Stimulated activated CD8-positive, alpha-beta memory T cell treated with anti-CD3 and anti-CD28 coated beads, Interleukin-12 subunit alpha, Interleukin-12 subunit beta, amount 100 ng/mL, for 1 hour (primary cell): ENCODE data around the gene LHPP.

ENCODE experiments used
- DNase-seq: peaks from one replicate; pipeline ENCODE4 v3.0.0-alpha.2; 2020; ENCODE audit warnings: low read depth

Gene LHPP

GRCh38 chr10:124644771-124645415 is 183.3 kb downstream of the LHPP start:
- DNase-seq, result no peak

GRCh38 chr10:124645467-124646095 is 184.0 kb downstream of the LHPP start:
- no peak for DNase-seq

DNA sequence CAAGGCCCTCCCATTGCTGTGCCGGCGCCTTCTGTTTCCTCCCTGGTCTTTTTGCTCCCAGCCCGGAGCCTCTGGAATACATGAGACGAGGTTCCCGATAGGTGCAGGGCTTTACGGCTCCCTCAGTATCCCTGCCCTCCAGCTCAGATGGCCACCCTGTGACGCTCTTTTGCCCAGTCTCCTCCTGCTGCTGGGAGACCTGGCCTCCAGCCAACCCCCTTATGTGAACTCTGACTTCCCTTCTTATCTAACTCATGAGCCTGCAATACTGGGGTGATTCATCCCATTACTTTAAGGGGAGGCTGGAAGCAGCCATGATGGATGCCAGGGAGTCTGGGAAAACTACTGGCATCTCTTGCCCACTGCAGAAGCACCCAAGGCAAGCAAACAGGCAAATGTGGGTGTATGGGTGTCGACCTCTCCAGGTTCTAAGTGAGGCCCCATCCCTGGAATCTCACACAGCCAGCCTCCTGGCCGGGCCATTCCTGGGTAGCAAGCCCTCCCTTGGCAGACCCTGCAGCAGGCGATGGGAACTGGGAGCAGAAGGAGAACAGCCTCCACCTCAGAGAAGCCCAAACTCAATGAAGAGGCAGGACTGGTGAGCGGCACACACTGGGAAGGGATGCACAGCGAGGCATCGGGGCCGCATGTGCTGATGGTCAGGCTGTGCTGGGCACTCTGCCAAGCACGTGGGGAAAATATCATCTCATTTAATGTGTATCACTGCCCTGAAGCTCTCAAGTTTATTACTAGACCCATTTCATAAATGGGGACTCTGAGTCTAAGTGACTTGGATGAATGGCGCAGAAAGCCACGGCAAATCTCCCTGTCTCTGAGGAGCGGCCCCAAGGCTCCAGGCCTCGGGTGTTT is 185.1 kb downstream of the LHPP start:
- DNase-seq, result no peak

DNA sequence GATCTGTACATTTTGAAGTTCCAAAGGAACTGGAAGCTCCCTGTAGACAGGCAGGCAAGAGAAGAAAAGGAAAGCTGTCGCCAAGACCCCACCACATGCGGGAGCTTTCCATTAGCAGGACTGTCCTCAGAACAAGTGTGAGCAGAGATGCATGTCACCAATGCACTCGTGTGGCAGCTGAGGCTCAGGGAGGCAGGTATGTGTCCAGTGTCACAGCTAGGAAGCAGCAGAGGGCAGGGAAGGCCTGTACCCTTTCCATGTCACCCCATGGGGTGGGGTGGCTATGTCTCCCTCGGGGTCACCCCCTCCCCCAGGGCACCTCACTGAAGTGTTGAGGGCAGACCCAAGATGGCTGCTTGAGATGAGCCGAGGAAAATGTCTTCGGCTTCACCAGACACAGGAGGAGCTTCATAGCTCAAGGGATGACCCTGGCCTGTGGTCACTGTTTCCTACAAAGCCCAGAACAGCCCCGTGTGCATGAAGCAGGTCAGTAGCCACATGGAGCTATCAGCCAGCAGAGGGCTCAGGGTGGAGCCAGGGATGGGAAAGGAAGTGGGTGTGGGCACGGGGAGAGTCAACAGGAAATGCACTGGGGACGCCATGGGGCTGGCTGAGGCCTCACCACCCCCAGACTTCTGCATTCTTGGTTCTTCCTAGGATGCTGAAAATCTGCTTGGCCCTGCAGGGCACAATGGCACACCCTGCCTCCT is 186.0 kb downstream of the LHPP start:
- DNase-seq, result peak; percentile 57

- DNase-seq, result no peak
Measured at GRCh38 chr10:124648131-124648475, 186.5 kb downstream of the LHPP start.

GRCh38 chr10:124648738-124649137 is 187.1 kb downstream of the LHPP start:
- DNase-seq, result peak; percentile 46

DNA sequence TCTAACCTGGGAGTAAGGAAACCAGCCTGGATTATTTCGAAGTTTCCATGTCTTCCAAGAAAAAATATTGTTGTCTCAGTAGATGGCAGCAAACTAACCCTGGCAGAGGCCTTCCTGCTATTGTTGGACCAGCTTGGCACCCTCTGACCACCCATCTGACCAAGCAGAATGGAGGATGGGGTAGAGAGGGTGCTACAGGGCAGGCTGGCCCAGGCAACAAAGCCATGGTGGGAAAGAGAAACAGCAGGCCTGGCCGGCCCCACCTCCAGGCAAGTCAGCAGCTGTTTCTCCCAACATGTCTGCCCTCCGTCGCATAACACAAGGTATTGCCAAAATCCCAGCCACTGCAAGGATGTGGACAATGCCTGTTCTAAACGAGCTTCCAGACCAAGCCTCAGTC is 187.6 kb downstream of the LHPP start:
- no peak for DNase-seq

DNA sequence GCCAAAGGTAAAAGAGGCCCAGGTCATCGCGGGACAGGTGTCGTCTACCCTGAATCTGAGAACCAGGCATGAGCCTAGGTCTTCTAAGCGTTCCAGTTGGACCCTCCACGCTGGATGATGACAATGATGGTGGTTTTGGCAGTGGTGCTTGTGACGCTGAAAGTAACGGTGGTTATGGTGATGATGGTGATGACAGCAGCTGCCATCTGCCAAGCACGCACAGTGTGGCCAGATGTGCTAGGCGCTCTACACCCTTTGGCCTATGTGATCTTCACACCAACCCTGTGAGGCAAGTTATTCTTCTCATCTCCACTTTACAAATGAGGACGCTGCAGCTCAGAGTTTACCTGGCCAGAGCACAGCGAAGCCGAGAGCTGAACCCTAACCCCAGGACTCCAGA is 188.6 kb downstream of the LHPP start:
- no peak for DNase-seq

- DNase-seq, result peak; percentile 62
Measured at GRCh38 chr10:124650820-124651401, 189.3 kb downstream of the LHPP start.

DNA sequence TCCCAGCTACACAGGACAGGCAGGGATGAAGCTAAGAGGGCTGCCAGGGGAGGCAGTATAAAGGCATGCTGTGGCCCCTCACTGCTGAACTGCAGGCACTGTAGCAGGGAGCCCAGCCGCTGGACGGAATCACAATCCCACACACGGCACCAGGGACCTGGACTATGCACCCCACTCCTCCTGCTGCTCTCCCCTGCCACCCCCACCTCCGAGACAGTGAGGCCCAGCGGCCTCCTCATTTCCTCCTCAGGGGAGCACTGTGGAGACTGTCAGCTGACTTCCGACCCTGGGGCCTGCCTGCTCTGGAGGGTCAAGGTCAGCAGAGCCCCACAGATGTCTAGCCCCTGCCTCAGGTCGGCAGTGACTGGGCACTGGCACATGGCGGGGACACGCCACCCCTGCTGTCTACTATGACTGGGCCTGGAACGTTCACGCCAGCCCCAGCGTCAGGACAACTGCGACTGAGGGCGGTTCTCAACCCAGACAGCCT is 189.8 kb downstream of the LHPP start:
- no peak for DNase-seq

GRCh38 chr10:124652200-124652599 is 190.6 kb downstream of the LHPP start:
- DNase-seq, result no peak

GRCh38 chr10:124652701-124653100 is 191.1 kb downstream of the LHPP start:
- no peak for DNase-seq

GRCh38 chr10:124653311-124653710 is 191.7 kb downstream of the LHPP start:
- no peak for DNase-seq

- DNase-seq, result no peak
Measured at GRCh38 chr10:124653811-124654651, 192.4 kb downstream of the LHPP start.

GRCh38 chr10:124654686-124655085 is 193.1 kb downstream of the LHPP start:
- no peak for DNase-seq

- no peak for DNase-seq
Measured at GRCh38 chr10:124655191-124656112, 193.8 kb downstream of the LHPP start.

DNA sequence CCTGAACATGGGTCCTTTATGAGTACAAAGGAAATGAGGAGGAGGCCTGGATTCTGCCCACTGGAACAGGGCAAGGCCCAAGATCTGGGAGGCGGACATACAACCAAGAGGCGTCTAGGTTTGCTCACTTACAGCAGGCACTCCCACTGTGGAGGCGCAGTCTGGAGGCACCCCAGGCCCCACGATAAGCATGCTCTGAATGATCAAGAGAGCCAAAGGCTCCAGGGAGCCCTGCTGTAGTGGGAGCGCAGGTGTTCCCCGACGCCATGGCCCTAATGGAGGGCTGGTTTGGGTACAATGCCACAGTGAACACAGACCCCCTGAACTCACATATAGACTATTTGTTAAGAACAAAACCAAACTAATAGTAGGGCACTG is 194.5 kb downstream of the LHPP start:
- DNase-seq, result no peak

GRCh38 chr10:124656541-124656940 is 194.9 kb downstream of the LHPP start:
- DNase-seq, result no peak

GRCh38 chr10:124657806-124658205 is 196.2 kb downstream of the LHPP start:
- no peak for DNase-seq
